Activated T-helper 2 cell treated with anti-CD3 and anti-CD28 coated beads, Interferon-gamma antibody, Interleukin-2, Interleukin-4, amounts not matched to agents 10 μg/mL and 5 μg/mL and 100 μg/mL, durations not matched to agents 14 hours and 24 hours and 36 hours (primary cell): ENCODE data around the gene PTH2R. TPM values are rescaled to one million over a fixed set of nuclear protein-coding genes. Genes with fewer than 3 reads are reported as not detected.

Source experiments
- DNase-seq: peaks from one replicate; pipeline ENCODE4 v3.0.0; 2021; ENCODE audit warnings: low spot score
- H3K27ac Mint-ChIP-seq: one replicate; pipeline ENCODE4 v1.8.0; 2021; ENCODE audit warnings: mixed read lengths
- H3K27me3 Mint-ChIP-seq: one replicate; pipeline ENCODE4 v1.8.0; 2021; ENCODE audit warnings: low read depth, mixed read lengths
- H3K36me3 Mint-ChIP-seq: one replicate; pipeline ENCODE4 v1.8.0; 2021; ENCODE audit warnings: low read depth, mixed read lengths
- H3K4me1 Mint-ChIP-seq: one replicate; pipeline ENCODE4 v1.8.0; 2021; ENCODE audit warnings: low read depth, mixed read lengths
- H3K4me3 Mint-ChIP-seq: one replicate; pipeline ENCODE4 v1.8.0; 2021; ENCODE audit warnings: low read depth, mild to moderate bottlenecking, moderate library complexity, mixed read lengths
- H3K9me3 Mint-ChIP-seq: one replicate; pipeline ENCODE4 v1.8.0; 2021; ENCODE audit warnings: mixed read lengths
- intact Hi-C: fragments of 100-400 bp; cut with micrococcal nuclease; formaldehyde crosslinking; loops from one replicate; pipeline ENCODE4 v1.15.1; 2023
- total RNA-seq: library from RNA; stranded (reverse); gene quantifications from 2 replicates; pipeline ENCODE4 v1.2.3, GENCODE V29; 2022

PTH2R gene
- total RNA-seq, result 0.07 and 0.14 TPM in 2 replicates

- no peak for DNase-seq
Observed at GRCh38 chr2:208406474-208407451, at the start of gene PTH2R. Gene PTH2R (plus strand): TSS chr2:208406792. CDS start chr2:208407044, 252 bp downstream.

DNA sequence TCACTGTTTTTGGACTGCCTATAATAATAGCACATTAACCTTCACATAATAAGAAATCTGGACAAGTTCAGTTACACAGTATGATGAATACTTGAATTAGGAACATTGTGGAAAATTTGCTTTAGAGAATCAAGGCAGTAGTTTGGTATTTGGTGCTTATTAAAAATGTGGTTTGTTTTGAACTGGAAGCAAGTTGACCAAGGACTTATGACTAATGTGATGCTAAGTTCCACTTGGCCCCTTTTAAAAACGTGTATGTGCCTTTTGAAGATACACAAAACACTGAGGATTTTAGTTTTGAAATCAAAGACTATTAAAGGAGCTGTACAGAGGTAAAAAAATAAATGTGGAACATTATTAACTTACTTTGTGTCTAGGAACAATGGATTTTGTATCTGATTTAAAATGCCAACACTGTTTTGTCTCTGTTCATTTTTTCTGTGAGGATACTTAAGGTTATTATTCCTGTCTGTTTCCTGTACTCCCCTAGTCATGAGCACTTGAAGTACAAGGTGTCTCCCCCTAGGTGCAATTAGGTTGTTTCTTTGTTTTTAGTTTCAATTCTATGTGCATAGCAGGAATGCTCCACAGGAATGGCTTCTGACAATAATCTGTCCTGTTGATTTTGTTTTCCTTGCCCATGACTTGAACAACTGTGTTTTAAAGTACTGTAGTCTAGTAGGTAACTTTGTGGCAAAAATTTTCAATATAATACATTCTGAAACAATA, 49.6 kb upstream of the PTH2R start:
- H3K27ac Mint-ChIP-seq, result no peak overlapping the region
- H3K4me3 Mint-ChIP-seq, result no peak overlapping the region
- H3K9me3 Mint-ChIP-seq, result no peaks in the 10 kb centered on the region
- no peaks in the 10 kb centered on the region for H3K27me3 Mint-ChIP-seq
- H3K4me1 Mint-ChIP-seq, result peaks cover 7% of the 10 kb centered on the region
- DNase-seq, result no peak
- H3K36me3 Mint-ChIP-seq, result peaks cover 50% of the 10 kb centered on the region
- intact Hi-C loops, result no loop called here

More at GRCh38 chr2:208406474-208407451, at the start of gene PTH2R:
- no peaks in the 10 kb centered on the region for H3K9me3 Mint-ChIP-seq
- no peaks in the 10 kb centered on the region for H3K36me3 Mint-ChIP-seq
- H3K4me3 Mint-ChIP-seq, result no peak within 1 kb of the TSS
- H3K4me1 Mint-ChIP-seq, result peaks cover 2% of the 10 kb centered on the region
- intact Hi-C loops, result loop anchor here (10.0 kb wide), 3 partner anchors 798 to 1168 kb away; partner anchors contain the start of gene MAP2
- no peak within 1 kb of the TSS for H3K27ac Mint-ChIP-seq
- peaks cover 58% of the 10 kb centered on the region for H3K27me3 Mint-ChIP-seq

DNA sequence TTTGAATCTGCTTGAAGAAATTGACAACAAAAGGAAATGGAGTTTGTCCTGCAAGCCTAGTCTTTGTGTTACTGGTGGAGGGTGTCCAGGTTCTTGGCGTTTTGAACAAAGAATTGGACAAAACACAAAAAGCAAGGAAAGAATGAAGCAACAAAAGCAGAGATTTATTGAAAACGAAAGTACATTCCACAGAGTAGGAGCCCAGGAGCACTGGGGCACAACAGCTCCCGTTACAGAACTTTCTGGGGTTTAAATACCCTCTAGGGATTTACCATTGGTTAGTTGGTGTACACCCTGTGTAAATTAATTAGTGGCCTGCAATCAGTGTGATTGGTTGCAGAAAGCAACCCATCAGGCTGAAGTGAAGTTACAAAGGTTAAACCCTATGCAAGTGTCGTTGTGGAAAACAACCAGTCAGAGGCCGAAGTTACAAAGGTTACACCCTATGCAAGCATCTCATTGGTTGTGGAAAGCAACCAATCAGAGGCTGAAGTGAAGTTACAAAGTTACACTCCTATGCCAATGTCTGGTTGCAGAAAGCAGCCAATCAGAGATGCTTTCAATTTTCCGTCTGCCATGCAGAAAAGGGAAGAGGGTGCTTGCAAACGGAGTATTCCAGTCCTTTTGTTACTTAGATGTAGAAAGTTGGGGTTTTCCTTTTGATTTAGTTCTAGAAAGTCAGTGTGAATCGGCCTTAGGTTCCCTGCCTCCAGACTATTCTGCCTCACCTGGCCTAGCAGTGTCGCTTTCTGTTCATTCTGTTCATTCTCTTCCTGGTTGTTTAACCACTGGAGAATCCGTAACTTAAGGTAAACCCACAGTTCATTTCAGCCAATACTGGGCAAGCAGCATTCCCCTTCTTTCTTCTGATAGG, 47.6 kb upstream of the PTH2R start:
- peak overlapping the region; percentile 21 for H3K4me3 Mint-ChIP-seq
- intact Hi-C loops, result no loop called here
- no peak for DNase-seq
- no peaks in the 10 kb centered on the region for H3K27me3 Mint-ChIP-seq
- H3K4me1 Mint-ChIP-seq, result peaks cover 15% of the 10 kb centered on the region
- H3K36me3 Mint-ChIP-seq, result peaks cover 38% of the 10 kb centered on the region
- no peaks in the 10 kb centered on the region for H3K9me3 Mint-ChIP-seq
- no peak overlapping the region for H3K27ac Mint-ChIP-seq

GRCh38 chr2:208359632-208359986, 47.0 kb upstream of the PTH2R start:
- no peak overlapping the region for H3K4me3 Mint-ChIP-seq
- no peaks in the 10 kb centered on the region for H3K27me3 Mint-ChIP-seq
- no peak overlapping the region for H3K27ac Mint-ChIP-seq
- DNase-seq, result no peak
- peaks cover 32% of the 10 kb centered on the region for H3K36me3 Mint-ChIP-seq
- no peaks in the 10 kb centered on the region for H3K9me3 Mint-ChIP-seq
- peaks cover 18% of the 10 kb centered on the region for H3K4me1 Mint-ChIP-seq
- intact Hi-C loops, result no loop called here

- peaks cover 29% of the 10 kb centered on the region for H3K36me3 Mint-ChIP-seq
- peaks cover 18% of the 10 kb centered on the region for H3K4me1 Mint-ChIP-seq
- DNase-seq, result no peak
- intact Hi-C loops, result no loop called here
- H3K4me3 Mint-ChIP-seq, result no peak overlapping the region
- H3K27ac Mint-ChIP-seq, result no peak overlapping the region
- H3K27me3 Mint-ChIP-seq, result peaks cover 4% of the 10 kb centered on the region
- H3K9me3 Mint-ChIP-seq, result peaks cover 7% of the 10 kb centered on the region
Observed at GRCh38 chr2:208360259-208361076, 46.1 kb upstream of the PTH2R start.

- H3K27ac Mint-ChIP-seq, result no peak overlapping the region
- peaks cover 7% of the 10 kb centered on the region for H3K9me3 Mint-ChIP-seq
- no peak for DNase-seq
- peaks cover 25% of the 10 kb centered on the region for H3K36me3 Mint-ChIP-seq
- H3K27me3 Mint-ChIP-seq, result peaks cover 4% of the 10 kb centered on the region
- intact Hi-C loops, result no loop called here
- no peak overlapping the region for H3K4me3 Mint-ChIP-seq
- H3K4me1 Mint-ChIP-seq, result peaks cover 18% of the 10 kb centered on the region
Observed at GRCh38 chr2:208361077-208361441, 45.5 kb upstream of the PTH2R start.

- Mint-ChIP-seq H3K9me3 (peaks cover 7% of the 10 kb centered on the region), H3K4me3 (no peak overlapping the region), H3K4me1 (peaks cover 14% of the 10 kb centered on the region), H3K27ac (no peak overlapping the region), H3K36me3 (peaks cover 13% of the 10 kb centered on the region), H3K27me3 (peaks cover 6% of the 10 kb centered on the region)
- intact Hi-C loops, result no loop called here
- no peak for DNase-seq
Observed at GRCh38 chr2:208363485-208363884, 43.1 kb upstream of the PTH2R start.

- H3K27me3 Mint-ChIP-seq, result peaks cover 6% of the 10 kb centered on the region
- no peak overlapping the region for H3K27ac Mint-ChIP-seq
- H3K4me1 Mint-ChIP-seq, result peaks cover 11% of the 10 kb centered on the region
- H3K36me3 Mint-ChIP-seq, result peaks cover 5% of the 10 kb centered on the region
- no peak for DNase-seq
- H3K9me3 Mint-ChIP-seq, result peaks cover 7% of the 10 kb centered on the region
- intact Hi-C loops, result no loop called here
- H3K4me3 Mint-ChIP-seq, result no peak overlapping the region
Observed at GRCh38 chr2:208366215-208367127, 40.1 kb upstream of the PTH2R start.

- Mint-ChIP-seq H3K4me1 (peaks cover 3% of the 10 kb centered on the region), H3K4me3 (no peak overlapping the region), H3K9me3 (peaks cover 7% of the 10 kb centered on the region), H3K27ac (no peak overlapping the region), H3K27me3 (peaks cover 9% of the 10 kb centered on the region), H3K36me3 (peaks cover 5% of the 10 kb centered on the region)
- no peak for DNase-seq
- intact Hi-C loops, result no loop called here
Observed at GRCh38 chr2:208369091-208369490, 37.5 kb upstream of the PTH2R start.

- intact Hi-C loops, result no loop called here
Observed at GRCh38 chr2:208370881-208371633, 35.5 kb upstream of the PTH2R start.

DNA sequence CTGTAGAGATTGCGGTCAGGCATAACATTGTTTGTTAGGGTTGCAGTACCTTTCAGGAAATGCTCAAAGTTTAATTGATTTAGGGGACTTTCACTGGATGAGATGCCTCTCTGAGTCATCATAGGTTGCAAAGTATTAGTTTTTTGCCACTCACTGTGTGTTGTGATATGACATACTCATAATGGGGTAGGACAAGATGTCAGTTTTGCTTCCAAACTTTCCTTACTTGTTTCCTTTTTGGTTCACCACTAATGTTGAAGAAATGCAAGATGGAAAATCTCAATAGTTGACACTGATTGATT, 35.0 kb upstream of the PTH2R start:
- intact Hi-C loops, result no loop called here
- no peaks in the 10 kb centered on the region for H3K36me3 Mint-ChIP-seq
- no peak overlapping the region for H3K27ac Mint-ChIP-seq
- no peak for DNase-seq
- no peaks in the 10 kb centered on the region for H3K9me3 Mint-ChIP-seq
- H3K4me3 Mint-ChIP-seq, result no peak overlapping the region
- H3K27me3 Mint-ChIP-seq, result peaks cover 11% of the 10 kb centered on the region
- no peaks in the 10 kb centered on the region for H3K4me1 Mint-ChIP-seq

More at GRCh38 chr2:208370881-208371633, 35.5 kb upstream of the PTH2R start:
- H3K4me1 Mint-ChIP-seq, result no peaks in the 10 kb centered on the region
- no peaks in the 10 kb centered on the region for H3K9me3 Mint-ChIP-seq
- peaks cover 11% of the 10 kb centered on the region for H3K27me3 Mint-ChIP-seq
- H3K4me3 Mint-ChIP-seq, result no peak overlapping the region
- no peak overlapping the region for H3K27ac Mint-ChIP-seq
- H3K36me3 Mint-ChIP-seq, result no peaks in the 10 kb centered on the region
- no peak for DNase-seq
